ENCODE data around the gene ERBB2. TPM values are rescaled to one million over a fixed set of nuclear protein-coding genes. Genes with fewer than 3 reads are reported as not detected.

The ERBB2 gene
- total RNA-seq, 1 donor from 2014 or later = 14.5 TPM

GRCh38 chr17:39772987-39773934, 73.4 kb downstream of the ERBB2 start:
- Mint-ChIP-seq H3K27me3 (ENCODE audit: unreplicated experiment) (peaks cover 2% of the 10 kb centered on the region), H3K36me3 (ENCODE audit: unreplicated experiment) (no peaks in the 10 kb centered on the region), H3K4me1 (ENCODE audit: low read depth, unreplicated experiment) (peaks cover 1% of the 10 kb centered on the region), H3K9me3 (ENCODE audit: unreplicated experiment) (no peaks in the 10 kb centered on the region), H3K4me3 (ENCODE audit: unreplicated experiment) (no peak overlapping the region), H3K27ac (ENCODE audit: unreplicated experiment) (no peak overlapping the region)
- TF ChIP-seq, protein P1, sequence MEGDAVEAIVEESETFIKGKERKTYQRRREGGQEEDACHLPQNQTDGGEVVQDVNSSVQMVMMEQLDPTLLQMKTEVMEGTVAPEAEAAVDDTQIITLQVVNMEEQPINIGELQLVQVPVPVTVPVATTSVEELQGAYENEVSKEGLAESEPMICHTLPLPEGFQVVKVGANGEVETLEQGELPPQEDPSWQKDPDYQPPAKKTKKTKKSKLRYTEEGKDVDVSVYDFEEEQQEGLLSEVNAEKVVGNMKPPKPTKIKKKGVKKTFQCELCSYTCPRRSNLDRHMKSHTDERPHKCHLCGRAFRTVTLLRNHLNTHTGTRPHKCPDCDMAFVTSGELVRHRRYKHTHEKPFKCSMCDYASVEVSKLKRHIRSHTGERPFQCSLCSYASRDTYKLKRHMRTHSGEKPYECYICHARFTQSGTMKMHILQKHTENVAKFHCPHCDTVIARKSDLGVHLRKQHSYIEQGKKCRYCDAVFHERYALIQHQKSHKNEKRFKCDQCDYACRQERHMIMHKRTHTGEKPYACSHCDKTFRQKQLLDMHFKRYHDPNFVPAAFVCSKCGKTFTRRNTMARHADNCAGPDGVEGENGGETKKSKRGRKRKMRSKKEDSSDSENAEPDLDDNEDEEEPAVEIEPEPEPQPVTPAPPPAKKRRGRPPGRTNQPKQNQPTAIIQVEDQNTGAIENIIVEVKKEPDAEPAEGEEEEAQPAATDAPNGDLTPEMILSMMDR (IDR thresholded peaks at IDR 0.05; ENCODE audit: partially characterized antibody, unreplicated experiment) = no peak
- DNase-seq = no peak

GRCh38 chr17:39774047-39774446, 74.2 kb downstream of the ERBB2 start:
- Mint-ChIP-seq H3K9me3 (ENCODE audit: unreplicated experiment) (no peaks in the 10 kb centered on the region), H3K36me3 (ENCODE audit: unreplicated experiment) (no peaks in the 10 kb centered on the region), H3K4me3 (ENCODE audit: unreplicated experiment) (no peak overlapping the region), H3K27ac (ENCODE audit: unreplicated experiment) (no peak overlapping the region), H3K4me1 (ENCODE audit: low read depth, unreplicated experiment) (peaks cover 1% of the 10 kb centered on the region), H3K27me3 (ENCODE audit: unreplicated experiment) (peaks cover 2% of the 10 kb centered on the region)
- TF ChIP-seq, protein P1 (IDR thresholded peaks at IDR 0.05; ENCODE audit: partially characterized antibody, unreplicated experiment) = no peak
- DNase-seq = no peak

DNA sequence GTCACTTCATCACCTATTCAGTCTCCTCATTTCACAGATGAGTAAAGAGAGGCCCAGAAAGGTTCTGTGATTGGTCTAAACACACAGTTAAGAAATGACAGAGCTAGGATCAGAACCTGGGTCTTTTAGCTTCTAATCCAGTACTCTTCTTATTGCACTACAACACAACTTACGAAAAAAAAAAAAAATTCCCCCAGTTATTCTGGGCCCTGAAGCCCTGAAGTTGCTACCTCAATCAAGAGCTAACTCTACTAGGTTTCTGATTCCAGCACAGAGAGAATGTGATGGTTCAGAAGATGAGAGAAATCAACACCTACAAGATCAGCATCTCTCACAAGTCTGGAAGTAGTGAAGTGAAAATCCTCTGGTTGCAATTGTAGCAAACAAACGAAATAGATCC, 75.2 kb downstream of the ERBB2 start:
- no peak overlapping the region for H3K27ac Mint-ChIP-seq (ENCODE audit: unreplicated experiment)
- peaks cover 2% of the 10 kb centered on the region for H3K27me3 Mint-ChIP-seq (ENCODE audit: unreplicated experiment)
- no peaks in the 10 kb centered on the region for H3K36me3 Mint-ChIP-seq (ENCODE audit: unreplicated experiment)
- no peak overlapping the region for H3K4me3 Mint-ChIP-seq (ENCODE audit: unreplicated experiment)
- H3K4me1 Mint-ChIP-seq (ENCODE audit: low read depth, unreplicated experiment) = peaks cover 1% of the 10 kb centered on the region
- no peaks in the 10 kb centered on the region for H3K9me3 Mint-ChIP-seq (ENCODE audit: unreplicated experiment)
- TF ChIP-seq, protein P1 (IDR thresholded peaks at IDR 0.05; ENCODE audit: partially characterized antibody, unreplicated experiment) = no peak
- DNase-seq = no peak

DNA sequence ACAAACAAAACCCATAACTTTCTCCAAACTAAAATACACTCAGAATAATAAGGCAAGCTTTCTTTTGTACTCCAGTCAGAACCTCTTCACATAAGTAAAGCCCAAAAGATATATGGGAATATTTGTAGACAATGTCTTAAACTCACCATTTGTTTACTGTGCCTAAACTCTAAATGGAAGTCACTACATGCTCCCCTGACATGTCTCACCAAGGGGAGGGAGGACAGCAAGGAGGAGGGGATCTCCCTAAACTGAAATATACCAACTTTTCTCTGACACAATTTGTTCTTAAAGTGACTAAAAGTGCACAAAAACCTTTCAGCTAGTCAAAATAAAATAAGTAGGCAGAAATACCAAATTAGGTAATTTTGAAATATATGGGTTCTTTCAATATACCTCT, 76.4 kb downstream of the ERBB2 start:
- H3K27me3 Mint-ChIP-seq (ENCODE audit: unreplicated experiment) = peaks cover 2% of the 10 kb centered on the region
- H3K4me1 Mint-ChIP-seq (ENCODE audit: low read depth, unreplicated experiment) = peaks cover 1% of the 10 kb centered on the region

More for the DNA sequence above, 76.4 kb downstream of the ERBB2 start:
- Mint-ChIP-seq H3K27ac (ENCODE audit: unreplicated experiment) (no peak overlapping the region), H3K9me3 (ENCODE audit: unreplicated experiment) (no peaks in the 10 kb centered on the region), H3K36me3 (ENCODE audit: unreplicated experiment) (no peaks in the 10 kb centered on the region), H3K4me3 (ENCODE audit: unreplicated experiment) (no peak overlapping the region)
- TF ChIP-seq, protein P1 (IDR thresholded peaks at IDR 0.05; ENCODE audit: partially characterized antibody, unreplicated experiment) = no peak
- no peak for DNase-seq
